ENCODE results near the gene SLC46A1. TPM values are rescaled to one million over a fixed set of nuclear protein-coding genes. Genes with fewer than 3 reads are reported as not detected.

Gene SLC46A1
- total and polyA plus RNA-seq, 2 experiments from 2014 or later: 3.3 to 12.5 TPM

- TF ChIP-seq REST (IDR thresholded peaks at IDR 0.05; ENCODE audit: unreplicated experiment) (no peak), NANOG (IDR thresholded peaks at IDR 0.05; ENCODE audit: borderline replicate concordance) (no peak)
These were observed 9.3 kb downstream of the SLC46A1 start (continued) for GRCh38 chr17:28396635-28397239.

- Histone ChIP-seq H3K9me2 (ENCODE audit: insufficient read depth) (no peaks in the 10 kb centered on the region), H2AFZ (no peak overlapping the region), H3K36me3 (ENCODE audit: insufficient read depth) (no peaks in the 10 kb centered on the region), H3K4me1 (ENCODE audit: insufficient read depth) (no peaks in the 10 kb centered on the region; the same call in 1 of the 2 replicates), H3K79me2 (replicated peaks; ENCODE audit: insufficient read depth) (no peaks in the 10 kb centered on the region), H3K27me3 (ENCODE audit: insufficient read depth) (no peaks in the 10 kb centered on the region; the same call in 1 of the 2 replicates), H3K4me2 (no peak overlapping the region), H3F3A (replicated peaks; ENCODE audit: low read depth) (no peaks in the 10 kb centered on the region), H3K4me3 (no peak overlapping the region), H4K20me1 (replicated peaks; ENCODE audit: insufficient read depth) (no peaks in the 10 kb centered on the region; the same call in 1 of the 2 replicates), H3K27ac (ENCODE audit: low read depth) (no peak overlapping the region)
- Mint-ChIP-seq H3K4me3 (no peak overlapping the region), H3K9me3 (no peaks in the 10 kb centered on the region), H3K27me3 (ENCODE audit: insufficient read depth, low read depth, poor library complexity) (peaks cover 10% of the 10 kb centered on the region), H3K27ac (no peak overlapping the region), H3K4me1 (peaks cover 7% of the 10 kb centered on the region), H3K36me3 (ENCODE audit: low read depth) (peaks cover 5% of the 10 kb centered on the region; the same call in 2 of the 3 replicates)
- no peak for DNase-seq (ENCODE audit: low spot score)
- no peak for ATAC-seq
- TF ChIP-seq STAT1 (IDR thresholded peaks at IDR 0.05; ENCODE audit: unreplicated experiment) (no peak), CREB1 (CRISPR knock-in tag; IDR thresholded peaks at IDR 0.05; ENCODE audit: low read depth) (no peak), NANOG (IDR thresholded peaks at IDR 0.05; ENCODE audit: borderline replicate concordance) (no peak), REST (IDR thresholded peaks at IDR 0.05; ENCODE audit: unreplicated experiment) (no peak), EZH2 (IDR thresholded peaks at IDR 0.05; ENCODE audit: low read depth, unreplicated experiment) (no peak), ZNF331 (CRISPR knock-in tag; IDR thresholded peaks at IDR 0.05; ENCODE audit: low read depth) (no peak), POLR2AphosphoS5 (IDR thresholded peaks at IDR 0.05; ENCODE audit: low read depth) (no peak)
- TF ChIP-seq, protein P1, sequence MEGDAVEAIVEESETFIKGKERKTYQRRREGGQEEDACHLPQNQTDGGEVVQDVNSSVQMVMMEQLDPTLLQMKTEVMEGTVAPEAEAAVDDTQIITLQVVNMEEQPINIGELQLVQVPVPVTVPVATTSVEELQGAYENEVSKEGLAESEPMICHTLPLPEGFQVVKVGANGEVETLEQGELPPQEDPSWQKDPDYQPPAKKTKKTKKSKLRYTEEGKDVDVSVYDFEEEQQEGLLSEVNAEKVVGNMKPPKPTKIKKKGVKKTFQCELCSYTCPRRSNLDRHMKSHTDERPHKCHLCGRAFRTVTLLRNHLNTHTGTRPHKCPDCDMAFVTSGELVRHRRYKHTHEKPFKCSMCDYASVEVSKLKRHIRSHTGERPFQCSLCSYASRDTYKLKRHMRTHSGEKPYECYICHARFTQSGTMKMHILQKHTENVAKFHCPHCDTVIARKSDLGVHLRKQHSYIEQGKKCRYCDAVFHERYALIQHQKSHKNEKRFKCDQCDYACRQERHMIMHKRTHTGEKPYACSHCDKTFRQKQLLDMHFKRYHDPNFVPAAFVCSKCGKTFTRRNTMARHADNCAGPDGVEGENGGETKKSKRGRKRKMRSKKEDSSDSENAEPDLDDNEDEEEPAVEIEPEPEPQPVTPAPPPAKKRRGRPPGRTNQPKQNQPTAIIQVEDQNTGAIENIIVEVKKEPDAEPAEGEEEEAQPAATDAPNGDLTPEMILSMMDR (conservative IDR thresholded peaks at IDR 0.05; ENCODE audit: low read depth in 2 of 2): no peak
- TF ChIP-seq, protein P2, sequence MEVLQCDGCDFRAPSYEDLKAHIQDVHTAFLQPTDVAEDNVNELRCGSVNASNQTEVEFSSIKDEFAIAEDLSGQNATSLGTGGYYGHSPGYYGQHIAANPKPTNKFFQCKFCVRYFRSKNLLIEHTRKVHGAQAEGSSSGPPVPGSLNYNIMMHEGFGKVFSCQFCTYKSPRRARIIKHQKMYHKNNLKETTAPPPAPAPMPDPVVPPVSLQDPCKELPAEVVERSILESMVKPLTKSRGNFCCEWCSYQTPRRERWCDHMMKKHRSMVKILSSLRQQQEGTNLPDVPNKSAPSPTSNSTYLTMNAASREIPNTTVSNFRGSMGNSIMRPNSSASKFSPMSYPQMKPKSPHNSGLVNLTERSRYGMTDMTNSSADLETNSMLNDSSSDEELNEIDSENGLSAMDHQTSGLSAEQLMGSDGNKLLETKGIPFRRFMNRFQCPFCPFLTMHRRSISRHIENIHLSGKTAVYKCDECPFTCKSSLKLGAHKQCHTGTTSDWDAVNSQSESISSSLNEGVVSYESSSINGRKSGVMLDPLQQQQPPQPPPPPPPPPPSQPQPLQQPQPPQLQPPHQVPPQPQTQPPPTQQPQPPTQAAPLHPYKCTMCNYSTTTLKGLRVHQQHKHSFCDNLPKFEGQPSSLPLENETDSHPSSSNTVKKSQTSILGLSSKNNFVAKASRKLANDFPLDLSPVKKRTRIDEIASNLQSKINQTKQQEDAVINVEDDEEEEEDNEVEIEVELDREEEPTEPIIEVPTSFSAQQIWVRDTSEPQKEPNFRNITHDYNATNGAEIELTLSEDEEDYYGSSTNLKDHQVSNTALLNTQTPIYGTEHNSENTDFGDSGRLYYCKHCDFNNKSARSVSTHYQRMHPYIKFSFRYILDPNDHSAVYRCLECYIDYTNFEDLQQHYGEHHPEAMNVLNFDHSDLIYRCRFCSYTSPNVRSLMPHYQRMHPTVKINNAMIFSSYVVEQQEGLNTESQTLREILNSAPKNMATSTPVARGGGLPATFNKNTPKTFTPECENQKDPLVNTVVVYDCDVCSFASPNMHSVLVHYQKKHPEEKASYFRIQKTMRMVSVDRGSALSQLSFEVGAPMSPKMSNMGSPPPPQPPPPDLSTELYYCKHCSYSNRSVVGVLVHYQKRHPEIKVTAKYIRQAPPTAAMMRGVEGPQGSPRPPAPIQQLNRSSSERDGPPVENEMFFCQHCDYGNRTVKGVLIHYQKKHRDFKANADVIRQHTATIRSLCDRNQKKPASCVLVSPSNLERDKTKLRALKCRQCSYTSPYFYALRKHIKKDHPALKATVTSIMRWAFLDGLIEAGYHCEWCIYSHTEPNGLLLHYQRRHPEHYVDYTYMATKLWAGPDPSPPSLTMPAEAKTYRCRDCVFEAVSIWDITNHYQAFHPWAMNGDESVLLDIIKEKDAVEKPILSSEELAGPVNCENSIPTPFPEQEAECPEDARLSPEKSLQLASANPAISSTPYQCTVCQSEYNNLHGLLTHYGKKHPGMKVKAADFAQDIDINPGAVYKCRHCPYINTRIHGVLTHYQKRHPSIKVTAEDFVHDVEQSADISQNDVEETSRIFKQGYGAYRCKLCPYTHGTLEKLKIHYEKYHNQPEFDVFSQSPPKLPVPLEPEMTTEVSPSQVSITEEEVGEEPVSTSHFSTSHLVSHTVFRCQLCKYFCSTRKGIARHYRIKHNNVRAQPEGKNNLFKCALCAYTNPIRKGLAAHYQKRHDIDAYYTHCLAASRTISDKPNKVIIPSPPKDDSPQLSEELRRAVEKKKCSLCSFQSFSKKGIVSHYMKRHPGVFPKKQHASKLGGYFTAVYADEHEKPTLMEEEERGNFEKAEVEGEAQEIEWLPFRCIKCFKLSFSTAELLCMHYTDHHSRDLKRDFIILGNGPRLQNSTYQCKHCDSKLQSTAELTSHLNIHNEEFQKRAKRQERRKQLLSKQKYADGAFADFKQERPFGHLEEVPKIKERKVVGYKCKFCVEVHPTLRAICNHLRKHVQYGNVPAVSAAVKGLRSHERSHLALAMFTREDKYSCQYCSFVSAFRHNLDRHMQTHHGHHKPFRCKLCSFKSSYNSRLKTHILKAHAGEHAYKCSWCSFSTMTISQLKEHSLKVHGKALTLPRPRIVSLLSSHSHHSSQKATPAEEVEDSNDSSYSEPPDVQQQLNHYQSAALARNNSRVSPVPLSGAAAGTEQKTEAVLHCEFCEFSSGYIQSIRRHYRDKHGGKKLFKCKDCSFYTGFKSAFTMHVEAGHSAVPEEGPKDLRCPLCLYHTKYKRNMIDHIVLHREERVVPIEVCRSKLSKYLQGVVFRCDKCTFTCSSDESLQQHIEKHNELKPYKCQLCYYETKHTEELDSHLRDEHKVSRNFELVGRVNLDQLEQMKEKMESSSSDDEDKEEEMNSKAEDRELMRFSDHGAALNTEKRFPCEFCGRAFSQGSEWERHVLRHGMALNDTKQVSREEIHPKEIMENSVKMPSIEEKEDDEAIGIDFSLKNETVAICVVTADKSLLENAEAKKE (CRISPR knock-in tag; IDR thresholded peaks at IDR 0.05): no peak
These were observed 10.0 kb downstream of the SLC46A1 start for GRCh38 chr17:28395968-28396367.

Data from GM23338 (cell line).